Astrocyte (in vitro differentiated cells and primary cell): Measurements from ENCODE around the gene CTBP2. TPM values are rescaled to one million over a fixed set of nuclear protein-coding genes. Genes with fewer than 3 reads are reported as not detected.

Source experiments
- DNase-seq: peaks from one replicate; pipeline ENCODE4 v3.0.0-alpha.2; 2010; ENCODE audit warnings: low read depth
- FAIRE-seq: peaks from 2 replicates; lab custom pipeline; 2011; peaks lifted over from hg19 to GRCh38; lab: Jason Lieb, UNC
- H2AFZ ChIP-seq: 2 replicates; pipeline ENCODE4 v1.6.0; 2012; ENCODE audit warnings: low read depth, low read length, inconsistent platforms
- H3K27ac ChIP-seq: 2 replicates; pipeline ENCODE4 v1.5.1; 2011; ENCODE audit warnings: low read depth, low read length, inconsistent platforms
- H3K27me3 ChIP-seq: 2 replicates; pipeline ENCODE4 v1.6.0; 2011; ENCODE audit warnings: low read length, inconsistent platforms; ENCODE audit not compliant: insufficient read depth
- H3K36me3 ChIP-seq: 2 replicates; pipeline ENCODE4 v1.5.1; 2011; ENCODE audit warnings: low read length, inconsistent platforms; ENCODE audit not compliant: insufficient read depth
- H3K4me1 ChIP-seq: 2 replicates; pipeline ENCODE4 v1.5.1; 2011; ENCODE audit warnings: low read length, inconsistent platforms; ENCODE audit not compliant: insufficient read depth
- H3K4me2 ChIP-seq: 2 replicates; pipeline ENCODE4 v1.6.0; 2012; ENCODE audit warnings: low read length, inconsistent platforms
- H3K4me3 ChIP-seq: 2 replicates; pipeline ENCODE4 v1.5.1; 2011; ENCODE audit warnings: low read depth, mild to moderate bottlenecking, low read length, inconsistent platforms; ENCODE audit not compliant: insufficient read depth
- H3K79me2 ChIP-seq: 2 replicates; pipeline ENCODE4 v1.6.0; 2012; ENCODE audit warnings: mild to moderate bottlenecking, low read length, inconsistent platforms; ENCODE audit not compliant: insufficient read depth
- H3K9ac ChIP-seq: 2 replicates; pipeline ENCODE4 v1.6.0; 2012; ENCODE audit warnings: mild to moderate bottlenecking, low read length, inconsistent platforms
- H3K9me3 ChIP-seq: 2 replicates; pipeline ENCODE4 v1.5.1; 2012; ENCODE audit warnings: low read depth, mild to moderate bottlenecking, low read length, inconsistent platforms; ENCODE audit not compliant: insufficient read depth
- H4K20me1 ChIP-seq: 2 replicates; pipeline ENCODE4 v1.6.0; 2012; ENCODE audit warnings: low read length, inconsistent platforms; ENCODE audit not compliant: insufficient read depth
- H3K27ac Mint-ChIP-seq: one replicate; pipeline ENCODE4 v1.8.0; 2021; ENCODE audit warnings: mild to moderate bottlenecking, mixed read lengths; ENCODE audit not compliant: unreplicated experiment
- H3K27me3 Mint-ChIP-seq: one replicate; pipeline ENCODE4 v1.8.0; 2021; ENCODE audit warnings: low read depth, mixed read lengths; ENCODE audit not compliant: unreplicated experiment
- H3K36me3 Mint-ChIP-seq: one replicate; pipeline ENCODE4 v1.8.0; 2021; ENCODE audit warnings: low read depth, mixed read lengths; ENCODE audit not compliant: unreplicated experiment
- H3K4me1 Mint-ChIP-seq: one replicate; pipeline ENCODE4 v1.8.0; 2021; ENCODE audit warnings: low read depth, mixed read lengths; ENCODE audit not compliant: unreplicated experiment
- H3K4me3 Mint-ChIP-seq: one replicate; pipeline ENCODE4 v1.8.0; 2021; ENCODE audit warnings: mild to moderate bottlenecking, moderate library complexity, mixed read lengths; ENCODE audit not compliant: unreplicated experiment
- H3K9me3 Mint-ChIP-seq: one replicate; pipeline ENCODE4 v1.8.0; 2021; ENCODE audit warnings: mild to moderate bottlenecking, mixed read lengths; ENCODE audit not compliant: unreplicated experiment
- CTCF ChIP-seq: IDR thresholded peaks from 2 replicates; pipeline ENCODE4 v1.5.1; 2011; ENCODE audit warnings: low read depth, mild to moderate bottlenecking, inconsistent platforms, low read length, moderate library complexity; ENCODE audit not compliant: insufficient read depth
- EZH2 ChIP-seq: IDR thresholded peaks from 2 replicates; pipeline ENCODE4 v1.6.1; 2012; ENCODE audit warnings: mild to moderate bottlenecking, low read length, inconsistent platforms; ENCODE audit not compliant: insufficient read depth
- total RNA-seq: library from RNA; stranded (reverse); gene quantifications from 2 replicates; pipeline ENCODE4 v1.2.1, GENCODE V29; 2021

The CTBP2 gene
- total RNA-seq, 1 donor from 2014 or later, result 109 TPM

- Mint-ChIP-seq H3K27ac (no peak overlapping the region), H3K36me3 (peaks cover 1% of the 10 kb centered on the region), H3K9me3 (no peaks in the 10 kb centered on the region), H3K4me1 (peaks cover 4% of the 10 kb centered on the region), H3K4me3 (no peak overlapping the region), H3K27me3 (no peaks in the 10 kb centered on the region)
- H3K4me1 ChIP-seq, result no peaks in the 10 kb centered on the region
- H3K27me3 ChIP-seq, result no peaks in the 10 kb centered on the region
- H3K79me2 ChIP-seq, result peaks cover 86% of the 10 kb centered on the region
- no peak overlapping the region for H2AFZ ChIP-seq
- H4K20me1 ChIP-seq, result peaks cover 80% of the 10 kb centered on the region
- no peak for DNase-seq
- H3K9ac ChIP-seq, result no peak overlapping the region
- TF ChIP-seq EZH2, result no peak
- TF ChIP-seq CTCF, result no peak
- H3K9me3 ChIP-seq, result no peaks in the 10 kb centered on the region
- no peak overlapping the region for H3K4me2 ChIP-seq
- H3K4me3 ChIP-seq, result no peak overlapping the region
- no peaks in the 10 kb centered on the region for H3K36me3 ChIP-seq
- no peak for FAIRE-seq
- no peak overlapping the region for H3K27ac ChIP-seq
Observed at GRCh38 chr10:124957404-124957947, 202.9 kb downstream of the CTBP2 start.

DNA sequence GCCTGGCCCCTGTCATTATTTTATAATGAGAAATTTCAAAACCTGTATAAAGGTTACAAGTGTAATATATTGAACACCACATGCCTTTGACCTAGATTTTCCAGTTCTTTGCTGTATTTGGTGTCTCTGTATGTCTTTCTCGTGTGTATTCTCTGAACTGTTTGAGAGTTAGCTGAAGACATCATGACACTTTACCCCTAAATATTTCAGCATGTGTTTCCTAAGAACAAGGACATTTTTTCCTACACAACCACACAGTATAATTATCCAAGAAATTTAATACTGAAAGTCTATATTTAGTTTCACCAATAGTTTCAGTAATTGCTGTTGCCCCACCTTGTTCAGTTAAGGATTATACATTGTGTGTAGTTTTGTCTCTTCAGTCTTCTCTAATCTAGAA is 203.6 kb downstream of the CTBP2 start:
- Histone ChIP-seq H2AFZ (no peak overlapping the region), H3K27ac (no peak overlapping the region), H3K79me2 (peaks cover 86% of the 10 kb centered on the region), H3K36me3 (no peaks in the 10 kb centered on the region), H3K9me3 (no peaks in the 10 kb centered on the region), H3K27me3 (no peaks in the 10 kb centered on the region), H3K4me1 (no peaks in the 10 kb centered on the region), H3K4me3 (no peak overlapping the region), H3K9ac (no peak overlapping the region), H4K20me1 (peaks cover 80% of the 10 kb centered on the region), H3K4me2 (no peak overlapping the region)
- peaks cover 1% of the 10 kb centered on the region for H3K36me3 Mint-ChIP-seq
- no peak overlapping the region for H3K4me3 Mint-ChIP-seq
- DNase-seq (no peak), FAIRE-seq (no peak)
- no peak overlapping the region for H3K27ac Mint-ChIP-seq
- no peaks in the 10 kb centered on the region for H3K9me3 Mint-ChIP-seq
- H3K27me3 Mint-ChIP-seq, result no peaks in the 10 kb centered on the region
- H3K4me1 Mint-ChIP-seq, result peaks cover 4% of the 10 kb centered on the region
- TF ChIP-seq CTCF (no peak), EZH2 (no peak)

GRCh38 chr10:124955868-124956267 is 204.5 kb downstream of the CTBP2 start:
- Histone ChIP-seq H3K4me1 (no peaks in the 10 kb centered on the region), H3K9me3 (no peaks in the 10 kb centered on the region), H3K79me2 (peaks cover 85% of the 10 kb centered on the region), H3K9ac (no peak overlapping the region), H3K27ac (no peak overlapping the region), H4K20me1 (peaks cover 79% of the 10 kb centered on the region), H3K4me2 (no peak overlapping the region), H3K36me3 (no peaks in the 10 kb centered on the region), H2AFZ (no peak overlapping the region), H3K27me3 (no peaks in the 10 kb centered on the region), H3K4me3 (no peak overlapping the region)
- Mint-ChIP-seq H3K4me1 (no peaks in the 10 kb centered on the region), H3K27me3 (no peaks in the 10 kb centered on the region), H3K27ac (no peak overlapping the region), H3K36me3 (peaks cover 1% of the 10 kb centered on the region), H3K9me3 (no peaks in the 10 kb centered on the region), H3K4me3 (no peak overlapping the region)
- DNase-seq, result no peak
- no peak for TF ChIP-seq EZH2
- no peak for TF ChIP-seq CTCF
- FAIRE-seq, result no peak
